GM18499 (cell line): Measurements from ENCODE around the gene ZNF407.

ENCODE experiments used
- ATAC-seq: cut with Tn5 transposase; IDR thresholded peaks from one replicate; pipeline ENCODE4 v1.9.1; 2021; ENCODE audit warnings: moderate number of reproducible peaks; ENCODE audit not compliant: insufficient read depth, unreplicated experiment

Gene ZNF407

DNA sequence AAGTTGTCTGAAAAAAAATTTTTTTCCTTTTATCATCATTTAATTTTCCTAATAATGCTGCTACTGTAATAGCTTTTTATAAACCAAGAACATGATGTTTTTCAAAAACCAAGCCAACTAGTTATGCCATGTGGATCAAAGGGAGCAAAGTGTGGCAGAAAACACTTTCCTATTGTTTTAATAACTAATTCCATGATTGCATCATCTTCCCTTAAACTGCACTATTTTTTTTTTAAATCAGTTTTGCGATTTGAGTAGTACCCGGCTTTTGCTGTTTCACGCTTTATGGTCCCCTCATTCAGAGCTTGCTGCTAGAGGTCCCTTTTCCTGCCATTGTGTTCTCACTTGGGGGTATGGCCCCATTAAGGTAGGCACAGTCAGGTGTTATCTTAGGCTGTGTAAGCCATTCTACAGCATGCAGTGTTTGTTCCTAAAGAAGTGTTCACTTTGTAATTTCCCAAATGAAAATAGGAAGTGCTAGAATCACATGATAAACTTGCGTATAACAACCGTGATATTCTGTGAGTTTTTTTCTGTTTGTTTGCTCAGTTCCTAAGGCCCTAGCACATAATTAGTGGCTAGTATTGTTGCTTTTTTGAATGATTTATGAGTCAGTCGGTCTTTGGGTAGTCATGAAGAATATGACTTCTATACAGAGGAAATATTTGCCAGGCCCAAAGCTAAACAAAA lies 385.4 kb downstream of the ZNF407 start:
- no peak for ATAC-seq

- no peak for ATAC-seq
Observed at GRCh38 chr18:74989134-74989533, 391.5 kb downstream of the ZNF407 start.

- no peak for ATAC-seq
Observed at GRCh38 chr18:74990563-74991081, 393.0 kb downstream of the ZNF407 start.

- peak; percentile 71 for ATAC-seq
Observed at GRCh38 chr18:74994502-74995418, 397.1 kb downstream of the ZNF407 start.

- no peak for ATAC-seq
Observed at GRCh38 chr18:74995419-74995736, 397.7 kb downstream of the ZNF407 start.

GRCh38 chr18:74996055-74996454 lies 398.4 kb downstream of the ZNF407 start:
- ATAC-seq, result no peak

GRCh38 chr18:74996996-74997395 lies 399.3 kb downstream of the ZNF407 start:
- no peak for ATAC-seq

GRCh38 chr18:75000920-75001319 lies 403.2 kb downstream of the ZNF407 start:
- ATAC-seq, result no peak

DNA sequence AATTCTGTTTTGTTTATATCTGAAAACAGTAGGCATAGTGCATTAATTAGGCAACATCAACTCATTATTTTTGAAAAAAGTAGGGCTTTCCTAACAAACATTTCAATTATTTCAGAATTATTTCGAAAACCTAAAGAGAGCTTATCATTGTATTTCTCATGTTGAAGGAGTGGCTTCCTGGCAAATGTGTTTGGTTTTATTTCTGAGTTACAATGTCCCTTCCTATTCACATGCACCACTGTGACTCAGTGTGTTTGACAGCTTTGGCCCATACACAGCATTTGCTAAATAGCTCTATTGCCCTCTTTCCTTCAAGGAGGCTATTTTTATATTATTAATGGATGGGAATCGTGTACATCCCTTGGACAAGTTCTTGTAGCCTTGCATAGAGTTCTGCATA lies 405.4 kb downstream of the ZNF407 start:
- no peak for ATAC-seq

DNA sequence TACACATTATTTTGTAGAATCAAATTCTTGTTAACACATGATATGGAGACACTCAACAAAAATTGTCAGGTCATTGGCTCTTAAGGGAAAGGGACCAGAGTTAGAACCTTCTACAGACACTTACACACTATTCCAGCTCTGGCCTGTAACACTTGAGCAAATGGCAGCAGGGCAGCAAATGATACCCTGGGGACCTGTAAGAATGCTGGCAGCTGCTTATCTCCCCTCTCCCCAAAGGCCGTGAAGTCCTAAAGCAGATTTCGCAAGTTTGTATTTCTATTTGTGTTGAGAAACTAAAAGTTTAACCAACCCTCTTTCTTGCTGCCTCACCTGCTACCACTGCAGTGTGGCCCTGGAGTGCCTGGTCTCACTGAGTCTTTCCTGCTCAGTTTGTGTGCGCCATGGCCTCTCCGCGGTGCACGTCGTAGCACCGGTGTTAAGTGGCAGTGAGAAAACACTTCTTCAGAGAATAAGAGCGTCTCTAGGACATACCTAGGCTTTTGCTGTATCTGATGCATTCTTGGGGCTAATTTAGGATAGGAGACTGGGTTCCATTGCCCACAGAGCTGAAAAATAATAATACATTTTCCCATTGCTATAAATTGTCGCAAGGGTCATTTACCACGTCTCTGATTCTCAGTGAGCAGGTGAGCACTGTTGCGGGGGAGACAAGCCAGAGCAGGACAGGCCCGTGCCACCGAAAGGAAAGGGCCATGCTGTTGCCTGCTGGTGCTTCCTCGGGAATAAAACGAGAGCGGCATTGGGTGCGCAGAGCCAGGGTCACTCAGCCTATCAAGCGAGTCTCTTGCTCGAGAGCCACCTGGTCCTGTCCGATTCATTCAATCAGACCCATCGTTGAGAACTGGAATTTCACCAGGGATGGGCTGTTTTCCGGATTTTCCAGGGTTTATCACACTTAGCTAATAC lies 406.4 kb downstream of the ZNF407 start:
- no peak for ATAC-seq

GRCh38 chr18:75005626-75006025 lies 408.0 kb downstream of the ZNF407 start:
- ATAC-seq, result no peak

GRCh38 chr18:75008186-75008585 lies 410.5 kb downstream of the ZNF407 start:
- no peak for ATAC-seq

- ATAC-seq, result no peak
Observed at GRCh38 chr18:75009296-75009695, 411.6 kb downstream of the ZNF407 start.

DNA sequence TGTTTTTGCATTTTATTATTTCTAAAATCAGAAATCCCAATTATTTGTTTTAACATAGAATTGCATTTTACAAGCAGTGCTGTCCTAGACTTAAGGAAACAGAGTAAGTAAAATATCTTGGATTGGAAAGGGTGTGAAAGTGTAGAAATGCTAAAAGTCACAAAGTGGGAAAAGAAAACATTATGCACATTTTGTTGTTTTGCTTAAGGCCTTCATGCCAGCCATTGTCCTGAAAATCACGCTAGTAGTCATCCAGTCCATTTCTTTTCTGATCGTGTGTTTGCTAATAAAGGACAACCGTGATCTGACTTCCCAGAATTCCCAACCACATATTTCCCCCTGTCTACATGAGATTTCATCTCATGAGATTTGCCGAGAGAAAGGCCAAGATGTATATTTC lies 412.2 kb downstream of the ZNF407 start:
- no peak for ATAC-seq

GRCh38 chr18:75010278-75010677 lies 412.6 kb downstream of the ZNF407 start:
- no peak for ATAC-seq

GRCh38 chr18:75010689-75011088 lies 413.0 kb downstream of the ZNF407 start:
- ATAC-seq, result no peak

DNA sequence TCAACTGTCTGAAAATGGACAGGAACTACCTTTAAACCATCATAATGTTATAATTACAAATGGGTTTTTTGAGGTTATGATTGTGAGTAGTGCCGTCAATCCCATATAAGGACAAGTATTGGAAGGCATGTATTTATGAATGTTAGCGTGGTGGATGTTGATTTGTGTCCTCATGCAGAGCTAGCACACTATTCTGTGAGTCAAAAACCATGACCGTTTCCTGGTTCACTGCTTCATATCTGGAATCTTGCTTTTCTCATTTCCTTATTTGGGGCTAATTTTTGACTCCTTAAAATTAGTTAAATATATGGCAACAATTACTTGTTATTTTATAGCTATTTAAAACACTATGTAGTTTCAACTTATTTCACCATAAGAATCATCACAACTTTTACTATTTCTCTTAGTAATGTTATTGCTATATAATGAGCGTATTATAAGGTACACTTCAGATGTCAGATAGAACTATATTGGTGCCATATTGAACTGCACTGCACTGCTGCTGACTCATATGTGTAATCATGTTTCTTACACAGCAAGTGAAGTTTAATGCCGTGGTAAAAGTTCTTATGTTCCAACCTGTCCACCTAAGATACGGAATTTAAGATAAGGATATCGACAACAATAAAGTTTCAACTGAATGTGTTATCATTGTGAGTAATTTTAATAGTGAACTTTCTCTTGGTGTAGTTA lies 418.5 kb downstream of the ZNF407 start:
- peak; percentile 96 for ATAC-seq

DNA sequence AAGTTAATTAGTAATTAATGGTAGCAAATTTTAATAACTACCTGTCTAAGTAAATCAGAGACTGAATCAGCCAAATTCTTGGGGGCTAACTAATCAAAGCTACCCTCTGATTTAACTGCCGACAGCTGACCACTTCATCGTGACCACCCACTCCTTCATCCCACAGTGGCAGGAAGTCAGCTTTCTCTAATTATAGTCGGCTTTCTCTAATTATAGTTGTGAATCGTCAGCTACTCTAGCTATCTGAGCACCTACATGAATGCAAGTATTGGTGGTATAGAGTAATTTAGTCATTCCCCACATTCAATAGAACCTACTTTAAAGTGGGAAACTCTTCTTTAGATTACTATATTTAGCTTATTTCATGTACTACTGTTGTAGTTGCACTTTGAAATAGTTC lies 425.8 kb downstream of the ZNF407 start:
- peak; percentile 41 for ATAC-seq

DNA sequence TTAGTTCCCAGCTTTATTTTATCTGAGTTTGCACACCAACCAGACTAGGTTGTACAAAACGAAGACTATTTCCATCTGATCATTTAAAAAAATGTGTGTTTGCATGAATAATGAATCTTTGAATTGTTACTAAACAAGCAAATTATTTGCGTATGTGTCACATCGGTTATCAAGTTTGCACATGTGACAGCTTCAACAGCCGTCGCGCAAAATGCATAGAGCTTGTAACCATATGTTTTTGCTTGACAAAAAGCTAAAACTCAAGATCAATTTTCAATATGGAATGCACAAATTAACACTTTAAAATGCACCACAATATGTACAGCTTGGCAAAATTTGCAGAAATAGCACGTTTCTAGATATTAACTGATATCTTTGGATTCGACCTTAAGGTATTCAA lies 427.2 kb downstream of the ZNF407 start:
- ATAC-seq, result no peak

DNA sequence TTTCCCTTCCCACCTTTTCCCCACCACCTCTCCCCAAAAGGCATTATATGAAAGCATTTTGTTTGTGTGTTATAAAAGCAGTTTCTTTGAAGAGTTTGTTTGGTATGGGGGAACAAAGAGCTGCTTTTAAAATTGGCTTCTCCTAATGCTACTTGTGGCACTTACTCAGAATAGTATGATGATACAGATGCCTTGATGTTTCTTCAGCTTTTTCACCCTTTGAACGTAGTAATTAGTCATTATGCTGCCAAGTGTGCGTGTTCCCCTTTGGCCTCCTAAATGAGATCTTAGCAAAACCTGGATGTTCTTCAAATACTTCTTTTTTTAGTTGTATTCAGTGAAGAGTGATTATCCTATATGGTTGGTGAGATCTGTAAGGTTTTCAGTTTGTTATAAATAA lies 427.9 kb downstream of the ZNF407 start:
- no peak for ATAC-seq
